Stomach (tissue), 4 donors: ENCODE measurements around the gene SLFN12.

Experiments used
- EP300 ChIP-seq: sonication (generic); formaldehyde crosslinking; IDR thresholded peaks from one replicate; pipeline ENCODE4 v1.6.1; 2017; ENCODE audit warnings: antibody characterized with exemption
- POLR2A ChIP-seq, 4 donors: fragments of 450-650 bp; IDR thresholded peaks; one replicate each; pipeline ENCODE4 v1.6.1; 2016; ENCODE audit warnings: antibody characterized with exemption in 4 of 4, control low read depth in 2 of 4, mild to moderate bottlenecking in 1 of 4, moderate library complexity in 1 of 4
- POLR2AphosphoS5 ChIP-seq, 3 donors: sonication (generic); formaldehyde crosslinking; IDR thresholded peaks; one replicate each; pipeline ENCODE4 v1.6.1; 2016; ENCODE audit warnings: antibody characterized with exemption in 3 of 3
- TF ChIP-seq, protein P1 (sequence below), 7 experiments: fragments of 450-650 bp in 4 of 7; fragments of 200-600 bp in 3 of 7; sonication (generic) in 3 of 7; IDR thresholded peaks; one replicate each; pipeline ENCODE4 v1.5.1; 2016 to 2019; ENCODE audit warnings: antibody characterized with exemption in 7 of 7, control low read depth in 2 of 7, mild to moderate bottlenecking in 1 of 7

DNA sequence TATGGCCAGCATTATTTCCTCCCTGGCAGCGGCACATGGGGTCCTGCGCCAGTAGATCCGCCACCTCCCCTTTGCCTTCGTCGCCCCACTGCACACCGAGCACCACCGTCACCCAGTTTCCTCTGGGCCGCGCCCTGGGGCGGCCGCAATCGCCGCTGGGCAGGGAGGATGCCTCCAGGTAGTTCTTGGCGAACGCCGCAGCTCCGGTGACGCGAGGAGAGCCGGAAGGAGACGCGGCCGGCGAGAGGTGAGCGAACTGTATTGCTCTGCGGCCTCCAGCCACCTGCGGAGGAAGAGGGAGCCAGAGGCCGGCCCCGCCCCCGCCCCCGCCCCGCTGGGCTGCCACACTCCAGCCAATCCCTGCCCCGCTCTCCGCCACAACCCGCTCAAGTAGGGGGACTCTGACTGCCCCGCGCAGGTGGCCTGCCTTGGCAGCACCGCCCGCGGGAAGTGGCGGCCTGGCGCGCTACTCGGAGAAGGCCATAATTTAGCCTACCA is 28.1 kb upstream of the SLFN12 start:
- TF ChIP-seq, protein P1, sequence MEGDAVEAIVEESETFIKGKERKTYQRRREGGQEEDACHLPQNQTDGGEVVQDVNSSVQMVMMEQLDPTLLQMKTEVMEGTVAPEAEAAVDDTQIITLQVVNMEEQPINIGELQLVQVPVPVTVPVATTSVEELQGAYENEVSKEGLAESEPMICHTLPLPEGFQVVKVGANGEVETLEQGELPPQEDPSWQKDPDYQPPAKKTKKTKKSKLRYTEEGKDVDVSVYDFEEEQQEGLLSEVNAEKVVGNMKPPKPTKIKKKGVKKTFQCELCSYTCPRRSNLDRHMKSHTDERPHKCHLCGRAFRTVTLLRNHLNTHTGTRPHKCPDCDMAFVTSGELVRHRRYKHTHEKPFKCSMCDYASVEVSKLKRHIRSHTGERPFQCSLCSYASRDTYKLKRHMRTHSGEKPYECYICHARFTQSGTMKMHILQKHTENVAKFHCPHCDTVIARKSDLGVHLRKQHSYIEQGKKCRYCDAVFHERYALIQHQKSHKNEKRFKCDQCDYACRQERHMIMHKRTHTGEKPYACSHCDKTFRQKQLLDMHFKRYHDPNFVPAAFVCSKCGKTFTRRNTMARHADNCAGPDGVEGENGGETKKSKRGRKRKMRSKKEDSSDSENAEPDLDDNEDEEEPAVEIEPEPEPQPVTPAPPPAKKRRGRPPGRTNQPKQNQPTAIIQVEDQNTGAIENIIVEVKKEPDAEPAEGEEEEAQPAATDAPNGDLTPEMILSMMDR (IDR thresholded peaks at IDR 0.05) = no peak
- TF ChIP-seq POLR2AphosphoS5 (IDR thresholded peaks at IDR 0.05) (peak in 2 of 3 donors; percentile 18 to 36), EP300 (no peak), POLR2A (IDR thresholded peaks at IDR 0.05) (no peak)
